OCI-LY1 (cell line): Measurements from ENCODE around the gene CXCR3.

ENCODE experiments used
- H2AFZ ChIP-seq: fragments of 200-600 bp; sonication (generic), shearing (Covaris generic); 2 replicates; pipeline ENCODE4 v1.6.0; 2014; ENCODE audit warnings: antibody characterized with exemption, mild to moderate bottlenecking, low read length
- H3F3A ChIP-seq: fragments of 200-600 bp; sonication (generic), shearing (Covaris generic); 2 replicates; pipeline ENCODE4 v1.6.0; 2014; ENCODE audit warnings: mild to moderate bottlenecking, antibody characterized with exemption, low read length, moderate library complexity; ENCODE audit not compliant: insufficient read depth
- H3K27ac ChIP-seq: fragments of 200-600 bp; sonication (generic); 2 replicates; pipeline ENCODE4 v1.5.1; 2014; ENCODE audit warnings: low read length, mixed run types, mild to moderate bottlenecking, low read depth; ENCODE audit not compliant: poor library complexity, severe bottlenecking
- H3K27me3 ChIP-seq: fragments of 200-600 bp; sonication (generic); 2 replicates; pipeline ENCODE4 v1.6.0; 2014; ENCODE audit warnings: antibody characterized with exemption, mild to moderate bottlenecking, low read length, moderate library complexity; ENCODE audit not compliant: insufficient read depth
- H3K36me3 ChIP-seq: fragments of 200-600 bp; sonication (generic); 2 replicates; pipeline ENCODE4 v1.6.1; 2014; ENCODE audit warnings: mild to moderate bottlenecking, antibody characterized with exemption, low read length, moderate library complexity, mixed read lengths; ENCODE audit not compliant: insufficient read depth
- H3K4me1 ChIP-seq: fragments of 200-600 bp; sonication (generic); 2 replicates; pipeline ENCODE4 v1.5.1; 2014; ENCODE audit warnings: mild to moderate bottlenecking, low read length, moderate library complexity; ENCODE audit not compliant: insufficient read depth, severe bottlenecking
- H3K4me2 ChIP-seq: fragments of 200-600 bp; sonication (generic), shearing (Covaris generic); 2 replicates; pipeline ENCODE4 v1.6.1; 2014; ENCODE audit warnings: low read length
- H3K4me3 ChIP-seq: fragments of 200-600 bp; sonication (generic); 2 replicates; pipeline ENCODE4 v1.5.1; 2014; ENCODE audit warnings: low read length, low read depth, mild to moderate bottlenecking, mixed read lengths; ENCODE audit not compliant: poor library complexity, severe bottlenecking
- H3K79me2 ChIP-seq: fragments of 200-600 bp; shearing (Covaris generic); 2 replicates; pipeline ENCODE4 v1.6.1; 2016; ENCODE audit warnings: mixed run types, low read length, mixed read lengths; ENCODE audit not compliant: insufficient read depth
- H3K9ac ChIP-seq: fragments of 200-600 bp; sonication (generic), shearing (Covaris generic); 2 replicates; pipeline ENCODE4 v1.6.1; 2014; ENCODE audit warnings: mild to moderate bottlenecking, low read length, mixed read lengths
- H3K9me2 ChIP-seq: fragments of 200-600 bp; sonication (generic), shearing (Covaris generic); 2 replicates; pipeline ENCODE4 v1.6.1; 2014; ENCODE audit warnings: low read depth, mild to moderate bottlenecking, low read length, mixed read lengths
- H3K9me3 ChIP-seq: fragments of 200-600 bp; shearing (Covaris generic); 2 replicates; pipeline ENCODE4 v1.6.1; 2014; ENCODE audit warnings: low read length, mixed read lengths
- H4K20me1 ChIP-seq: fragments of 200-600 bp; sonication (generic), shearing (Covaris generic); 2 replicates; pipeline ENCODE4 v1.6.0; 2016; ENCODE audit warnings: mild to moderate bottlenecking, low read length; ENCODE audit not compliant: insufficient read depth
- CTCF ChIP-seq: fragments of 200-600 bp; sonication (generic), shearing (Covaris generic); IDR thresholded peaks from 2 replicates; pipeline ENCODE4 v1.5.1; 2017; ENCODE audit warnings: mild to moderate bottlenecking, antibody characterized with exemption, low read length, moderate library complexity, mixed read lengths
- EZH2 ChIP-seq: fragments of 200-600 bp; sonication (generic), shearing (Covaris generic); IDR thresholded peaks from 2 replicates; pipeline ENCODE4 v1.8.0; 2017; ENCODE audit warnings: borderline replicate concordance, mixed run types, mild to moderate bottlenecking, antibody characterized with exemption, low read length, moderate library complexity, mixed read lengths

The CXCR3 gene

GRCh38 chrX:71618787-71619186 lies 476 bp upstream of the CXCR3 start:
- no peaks in the 10 kb centered on the region for H3K9me3 ChIP-seq
- H3K27me3 ChIP-seq: no peaks in the 10 kb centered on the region
- no peak overlapping the region for H2AFZ ChIP-seq
- no peak for TF ChIP-seq EZH2
- no peak for TF ChIP-seq CTCF
- H3K27ac ChIP-seq: no peak overlapping the region
- H3K9me2 ChIP-seq: no peaks in the 10 kb centered on the region
- H3F3A ChIP-seq: no peaks in the 10 kb centered on the region
- no peak overlapping the region for H3K9ac ChIP-seq
- H3K4me3 ChIP-seq: no peak overlapping the region
- H3K79me2 ChIP-seq: no peaks in the 10 kb centered on the region
- H4K20me1 ChIP-seq: no peaks in the 10 kb centered on the region
- no peaks in the 10 kb centered on the region for H3K36me3 ChIP-seq
- H3K4me2 ChIP-seq: no peak overlapping the region
- peaks cover 26% of the 10 kb centered on the region for H3K4me1 ChIP-seq

- peaks cover 10% of the 10 kb centered on the region; the same call in 1 of the 2 replicates for H3K36me3 ChIP-seq
- no peaks in the 10 kb centered on the region for H3K9me2 ChIP-seq
- H3K9me3 ChIP-seq: no peaks in the 10 kb centered on the region
- no peak overlapping the region for H3K9ac ChIP-seq
- H3K27me3 ChIP-seq: no peaks in the 10 kb centered on the region
- no peaks in the 10 kb centered on the region for H3K79me2 ChIP-seq
- no peak overlapping the region for H3K4me3 ChIP-seq
- TF ChIP-seq CTCF (no peak), EZH2 (no peak)
- no peak overlapping the region for H3K27ac ChIP-seq
- H3K4me2 ChIP-seq: no peak overlapping the region
- peaks cover 15% of the 10 kb centered on the region for H3K4me1 ChIP-seq
- H2AFZ ChIP-seq: no peak overlapping the region
- H4K20me1 ChIP-seq: no peaks in the 10 kb centered on the region
- H3F3A ChIP-seq: no peaks in the 10 kb centered on the region
Observed at GRCh38 chrX:71617742-71618141, 569 bp downstream of the CXCR3 start.

GRCh38 chrX:71616672-71617529 lies 1.4 kb downstream of the CXCR3 start:
- no peak overlapping the region for H3K4me2 ChIP-seq
- no peak overlapping the region for H2AFZ ChIP-seq
- no peak overlapping the region for H3K9ac ChIP-seq
- H4K20me1 ChIP-seq: no peaks in the 10 kb centered on the region
- no peaks in the 10 kb centered on the region for H3K9me2 ChIP-seq
- no peaks in the 10 kb centered on the region for H3K9me3 ChIP-seq
- H3K4me1 ChIP-seq: peaks cover 8% of the 10 kb centered on the region
- no peaks in the 10 kb centered on the region for H3K79me2 ChIP-seq
- peaks cover 12% of the 10 kb centered on the region; the same call in 1 of the 2 replicates for H3K36me3 ChIP-seq
- H3K4me3 ChIP-seq: no peak overlapping the region
- no peaks in the 10 kb centered on the region for H3F3A ChIP-seq
- no peak for TF ChIP-seq EZH2
- no peak for TF ChIP-seq CTCF
- no peaks in the 10 kb centered on the region for H3K27me3 ChIP-seq
- H3K27ac ChIP-seq: no peak overlapping the region
